Dermis blood vessel endothelial cell (primary cell): ENCODE results near the gene EPSTI1. TPM values are rescaled to one million over a fixed set of nuclear protein-coding genes. Genes with fewer than 3 reads are reported as not detected.
"Not testable (repeated sequence)": the region's sequence is repeated elsewhere in the genome, so short reads cannot be mapped to it uniquely, and the experiment has no call there.

Source experiments
- DNase-seq: peaks from one replicate; pipeline ENCODE4 v3.0.0; 2010
- total RNA-seq: library from RNA; depleted of rRNA; stranded (reverse); fragments of >200 nt; gene quantifications from 2 replicates; pipeline ENCODE4 v1.2.3, GENCODE V29; 2014

EPSTI1 gene, protein sequence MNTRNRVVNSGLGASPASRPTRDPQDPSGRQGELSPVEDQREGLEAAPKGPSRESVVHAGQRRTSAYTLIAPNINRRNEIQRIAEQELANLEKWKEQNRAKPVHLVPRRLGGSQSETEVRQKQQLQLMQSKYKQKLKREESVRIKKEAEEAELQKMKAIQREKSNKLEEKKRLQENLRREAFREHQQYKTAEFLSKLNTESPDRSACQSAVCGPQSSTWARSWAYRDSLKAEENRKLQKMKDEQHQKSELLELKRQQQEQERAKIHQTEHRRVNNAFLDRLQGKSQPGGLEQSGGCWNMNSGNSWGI
- 2.0 and 4.2 TPM in 2 replicates for total RNA-seq

DNA sequence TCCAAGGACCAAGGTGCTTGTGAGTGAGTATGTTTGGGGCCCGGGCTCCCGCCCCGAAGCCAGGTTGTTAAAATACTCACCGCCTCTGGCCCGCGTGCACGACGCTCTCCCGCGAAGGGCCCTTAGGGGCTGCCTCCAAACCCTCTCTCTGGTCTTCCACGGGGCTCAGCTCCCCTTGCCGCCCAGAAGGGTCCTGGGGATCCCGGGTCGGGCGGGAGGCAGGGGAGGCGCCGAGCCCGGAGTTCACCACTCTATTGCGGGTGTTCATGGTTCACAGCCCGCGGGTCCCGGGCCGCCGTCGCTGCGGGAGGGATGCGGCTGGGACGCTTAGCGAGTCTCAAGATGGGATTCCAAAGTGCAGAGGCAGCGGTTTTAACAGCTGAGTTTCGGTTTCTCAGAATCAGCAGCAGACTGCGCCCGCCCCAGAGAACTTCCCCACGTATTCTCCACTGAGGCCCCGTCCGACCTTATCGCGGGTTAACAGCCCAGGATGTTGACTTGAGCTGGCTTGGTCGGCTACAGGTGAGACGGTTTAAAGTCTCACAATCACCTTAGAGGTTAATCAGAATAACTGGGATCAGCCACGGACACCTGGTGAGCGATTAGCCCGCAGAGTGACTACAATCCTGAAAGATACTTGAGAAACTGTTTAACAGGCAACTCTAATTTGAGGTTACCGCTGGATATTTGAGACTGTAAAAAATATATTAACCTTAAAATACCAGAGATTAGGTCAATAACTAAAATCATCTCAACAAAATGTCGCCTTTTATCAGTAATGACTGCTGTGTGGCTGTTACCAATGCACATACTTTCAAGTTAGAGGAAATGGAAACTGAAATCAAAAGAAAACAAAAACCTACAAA is at the start of gene EPSTI1:
Gene EPSTI1, minus strand, starts transcription at position 344 of the 866 bp plus-strand sequence. Its CDS starts 76 bp downstream, at position 268.
- DNase-seq: peak; percentile 75

DNA sequence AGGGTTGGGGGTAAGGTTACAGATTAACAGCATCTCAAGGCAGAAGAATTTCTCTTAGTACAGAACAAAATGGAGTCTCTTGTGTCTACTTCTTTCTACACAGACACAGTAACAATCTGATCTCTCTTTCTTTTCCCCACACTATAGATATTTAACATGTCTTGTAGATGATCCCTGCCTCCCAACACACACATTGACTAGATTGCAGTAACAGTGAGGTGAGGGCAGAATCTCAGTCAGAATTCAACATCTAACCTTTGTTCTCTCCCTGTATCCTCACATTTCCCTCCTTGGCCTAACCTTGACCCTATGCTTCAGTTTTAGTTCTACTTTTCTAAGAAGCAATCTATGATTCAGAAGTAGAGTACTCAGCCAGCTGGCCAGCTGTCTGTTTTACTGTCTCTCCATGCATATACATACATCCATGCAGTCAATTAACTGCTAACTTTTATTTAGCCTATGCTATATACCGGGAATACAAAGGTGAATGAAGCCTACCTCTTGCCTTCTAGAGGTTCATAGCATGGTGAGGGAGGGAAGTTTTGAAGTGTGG is 49.4 kb upstream of the EPSTI1 start:
- no peak for DNase-seq

DNA sequence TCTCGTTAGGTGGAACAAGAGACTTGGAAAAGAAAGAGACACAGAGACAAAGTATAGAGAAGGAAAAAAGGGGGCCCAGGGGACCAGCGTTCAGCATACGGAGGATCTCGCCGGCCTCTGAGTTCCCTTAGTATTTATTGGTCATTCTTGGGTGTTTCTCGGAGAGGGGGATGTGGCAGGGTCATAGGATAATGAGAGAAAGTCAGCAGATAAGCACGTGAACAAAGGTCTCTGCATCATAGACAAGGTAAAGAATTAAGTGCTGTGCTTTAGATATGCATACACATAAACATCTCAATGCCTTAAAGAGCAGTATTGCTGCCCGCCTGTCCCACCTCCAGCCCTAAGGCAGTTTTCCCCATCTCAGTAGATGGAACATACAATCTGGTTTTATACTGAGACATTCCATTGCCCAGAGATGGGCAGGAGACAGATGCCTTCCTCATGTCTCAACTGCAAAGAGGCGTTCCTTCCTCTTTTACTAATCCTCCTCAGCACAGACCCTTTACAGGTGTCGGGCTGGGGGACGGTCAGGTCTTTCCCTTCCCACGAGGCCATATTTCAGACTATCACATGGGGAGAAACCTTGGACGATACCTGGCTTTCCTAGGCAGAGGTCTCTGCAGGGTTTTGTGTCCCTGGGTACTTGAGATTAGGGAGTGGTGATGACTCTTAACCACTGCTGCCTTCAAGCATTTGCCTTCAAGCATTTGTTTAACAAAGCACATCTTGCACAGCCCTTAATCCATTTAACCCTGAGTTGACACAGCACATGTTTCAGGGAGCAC is 48.7 kb upstream of the EPSTI1 start:
- DNase-seq: not testable (repeated sequence)

DNA sequence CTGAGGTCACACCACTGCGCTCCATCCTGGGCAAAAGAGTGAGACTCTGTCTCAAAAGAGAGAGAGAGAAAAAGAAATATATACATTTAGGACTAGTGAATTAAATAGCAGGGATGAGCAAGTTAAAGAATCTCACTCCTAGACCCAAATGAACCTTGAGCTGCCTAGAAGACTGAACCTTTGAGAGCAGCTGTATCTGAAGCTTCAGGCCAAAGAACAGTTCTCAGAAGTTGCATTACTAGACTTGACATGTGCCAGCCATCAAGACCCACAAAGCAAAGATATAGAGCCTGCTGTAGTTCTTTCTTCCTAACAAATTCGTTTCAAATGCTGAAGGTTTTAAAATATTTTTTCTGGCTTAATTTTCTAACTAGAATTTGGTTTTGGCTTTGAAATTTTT is 47.9 kb upstream of the EPSTI1 start:
- DNase-seq: no peak

DNA sequence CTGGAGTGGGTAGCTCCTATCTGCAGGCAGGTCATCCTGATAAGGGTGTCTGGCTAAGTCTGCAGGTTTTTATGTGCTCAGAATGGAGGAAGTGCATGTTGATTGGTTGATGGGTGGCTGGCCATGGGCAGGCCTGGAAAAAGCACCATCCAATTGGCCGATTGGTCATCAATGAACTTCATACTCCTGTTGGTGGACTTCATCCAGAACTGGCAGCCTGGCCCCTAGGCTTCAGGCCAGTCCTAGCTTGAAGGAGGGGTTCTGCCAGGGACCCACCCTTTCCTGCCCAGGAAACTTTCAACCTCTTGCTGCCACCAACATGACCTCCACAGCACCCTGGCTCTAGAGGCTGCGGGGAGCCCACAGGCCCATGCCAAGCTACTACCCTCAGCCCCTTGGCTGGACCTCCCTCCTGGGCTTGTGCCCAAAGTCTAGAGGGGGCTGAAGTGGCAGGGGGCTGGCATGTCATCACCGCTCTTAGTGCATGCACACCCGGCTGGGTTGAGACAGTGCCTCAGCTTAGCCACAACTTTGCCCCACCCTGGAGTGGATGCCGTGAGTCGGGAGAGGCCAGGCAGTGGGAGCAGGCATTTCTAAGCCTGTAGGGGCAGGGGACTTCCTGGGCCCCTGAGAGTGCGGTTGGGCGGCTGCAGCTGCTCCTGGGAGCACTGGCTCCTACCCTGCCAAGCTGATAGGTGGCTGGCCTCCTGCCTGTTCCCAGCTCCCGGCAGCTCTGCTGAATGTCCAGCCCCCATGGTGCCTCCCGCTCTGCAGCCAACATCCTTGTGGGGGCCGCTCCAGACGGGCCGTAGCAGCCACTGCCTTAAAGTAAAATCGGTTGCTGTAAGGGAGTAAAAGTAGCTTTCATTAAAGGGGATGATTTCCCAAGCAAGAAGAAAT is 44.6 kb upstream of the EPSTI1 start:
- DNase-seq: no peak

DNA sequence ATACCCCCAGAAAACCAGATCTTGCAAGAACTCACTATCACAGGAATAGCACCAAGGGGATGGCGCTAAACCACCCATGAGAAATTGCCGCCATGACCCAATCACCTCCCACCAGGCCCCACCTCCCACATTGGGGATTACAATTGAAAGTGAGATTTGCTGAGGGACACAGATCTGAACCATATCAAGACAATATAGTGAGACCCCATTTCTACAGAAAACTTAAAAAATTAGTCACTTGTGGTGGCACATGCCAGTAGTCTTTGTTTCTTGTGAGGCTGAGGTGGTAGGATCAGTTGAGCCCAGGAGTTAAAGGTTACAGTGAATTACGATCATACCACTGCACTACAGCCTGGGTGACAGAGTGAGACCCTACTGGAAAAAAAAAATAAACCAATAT is 41.0 kb upstream of the EPSTI1 start:
- no peak for DNase-seq

DNA sequence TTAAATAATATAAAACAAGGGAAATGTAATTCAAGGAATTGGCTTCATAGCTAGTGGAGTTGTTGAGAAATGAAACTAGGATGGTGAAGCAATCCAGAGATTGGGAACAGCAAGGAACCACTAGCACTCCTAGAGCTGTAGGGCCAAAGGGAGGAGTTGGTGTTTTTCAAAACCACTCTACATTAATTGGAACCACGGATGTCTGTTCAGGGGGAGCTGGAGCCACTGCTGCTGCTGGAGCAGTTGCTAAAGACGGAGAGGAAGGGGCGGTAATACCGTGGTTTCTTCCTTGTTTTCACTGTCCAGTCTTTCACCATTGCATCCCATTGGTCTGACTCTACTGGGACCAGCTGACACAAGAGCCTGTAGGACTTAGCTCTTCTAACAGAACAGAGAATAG is 39.8 kb upstream of the EPSTI1 start:
- DNase-seq: no peak

DNA sequence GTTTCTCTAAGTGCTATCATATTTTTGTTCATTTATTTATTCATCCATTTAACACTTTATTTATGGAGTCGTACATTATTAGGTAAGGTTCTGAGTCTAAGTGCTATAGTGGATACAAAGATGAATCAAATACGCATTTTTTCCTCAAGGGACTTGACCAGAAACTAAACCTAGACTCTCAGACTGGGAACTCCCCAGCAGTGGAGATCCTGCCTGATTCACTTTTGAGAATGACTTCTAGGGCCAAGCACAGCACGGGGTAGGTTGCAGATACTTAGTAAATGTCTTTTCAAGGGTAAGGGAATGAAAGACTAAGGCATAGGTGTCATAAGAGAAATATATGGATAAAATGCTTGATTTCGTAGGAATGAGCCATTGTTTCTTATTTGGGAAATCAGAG is 38.5 kb upstream of the EPSTI1 start:
- DNase-seq: no peak

DNA sequence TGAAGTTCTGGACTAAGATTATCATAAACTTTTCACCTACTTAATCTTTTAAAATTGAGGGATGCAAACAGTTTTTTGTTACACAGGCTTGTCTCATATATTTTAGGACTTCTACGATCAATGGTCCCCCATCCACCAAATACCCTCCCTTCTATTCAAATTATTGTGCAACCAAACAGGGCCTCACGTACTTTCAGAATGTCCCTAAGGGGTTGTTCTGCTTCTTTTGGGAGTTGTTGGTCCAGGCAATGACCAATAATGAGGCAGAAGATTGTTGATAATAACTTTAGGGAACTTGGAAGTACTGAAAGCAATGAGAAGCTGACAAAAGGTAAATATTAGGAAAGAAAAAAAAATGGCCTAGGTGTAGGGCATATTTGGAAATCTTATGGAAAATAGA is 34.2 kb upstream of the EPSTI1 start:
- DNase-seq: no peak

DNA sequence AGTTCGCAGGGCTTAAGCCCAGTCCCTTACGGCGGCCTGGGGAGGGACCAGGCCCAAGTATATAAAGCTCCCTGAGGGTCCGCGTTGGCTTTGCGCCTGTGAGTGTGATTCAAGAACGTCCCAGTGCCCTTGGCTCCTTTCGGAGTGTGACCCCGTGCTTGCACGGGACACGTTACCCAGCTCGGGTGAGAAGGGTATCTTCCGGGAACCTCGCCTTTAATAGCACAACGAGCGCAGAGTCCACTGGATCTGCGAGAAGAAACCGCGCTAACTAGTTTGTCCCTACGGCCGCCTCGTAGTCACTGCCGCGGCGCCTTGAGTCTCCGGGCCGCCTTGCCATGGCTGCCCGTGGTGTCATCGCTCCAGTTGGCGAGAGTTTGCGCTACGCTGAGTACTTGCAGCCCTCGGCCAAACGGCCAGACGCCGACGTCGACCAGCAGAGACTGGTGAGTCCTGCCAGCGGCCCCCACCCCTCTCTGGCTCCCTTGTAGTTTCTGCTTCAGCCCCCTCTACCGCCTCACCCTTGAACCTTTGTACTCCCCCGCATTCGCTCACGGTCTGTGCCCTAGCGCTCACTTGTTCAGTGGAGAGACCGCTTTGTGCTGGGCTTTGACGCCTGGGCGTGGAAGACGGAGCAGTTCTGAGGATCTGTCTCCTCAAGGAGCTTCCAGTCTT is 31.4 kb upstream of the EPSTI1 start, which contains the start of gene DNAJC15:
Gene DNAJC15, plus strand, starts transcription at position 298 of the 675 bp plus-strand sequence. Its CDS starts 41 bp downstream, at position 339.
- DNase-seq: peak; percentile 81

DNA sequence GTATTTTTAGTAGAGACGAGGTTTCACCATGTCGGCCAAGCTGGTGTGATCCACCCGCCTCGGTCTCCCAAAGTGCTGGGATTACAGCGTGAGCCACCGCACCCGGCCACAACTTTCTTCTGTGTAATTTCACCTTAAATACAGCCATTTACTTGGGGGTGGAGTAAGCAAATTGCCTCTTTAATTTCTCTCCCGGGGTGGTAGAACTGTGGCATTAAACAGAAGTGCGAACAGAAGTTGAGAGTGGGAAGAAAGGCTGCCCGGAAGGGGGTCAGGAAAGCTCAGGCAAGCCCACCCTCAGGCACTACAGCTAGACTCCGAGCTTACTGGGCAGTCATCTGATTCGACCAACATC is 30.9 kb upstream of the EPSTI1 start:
- DNase-seq: no peak

DNA sequence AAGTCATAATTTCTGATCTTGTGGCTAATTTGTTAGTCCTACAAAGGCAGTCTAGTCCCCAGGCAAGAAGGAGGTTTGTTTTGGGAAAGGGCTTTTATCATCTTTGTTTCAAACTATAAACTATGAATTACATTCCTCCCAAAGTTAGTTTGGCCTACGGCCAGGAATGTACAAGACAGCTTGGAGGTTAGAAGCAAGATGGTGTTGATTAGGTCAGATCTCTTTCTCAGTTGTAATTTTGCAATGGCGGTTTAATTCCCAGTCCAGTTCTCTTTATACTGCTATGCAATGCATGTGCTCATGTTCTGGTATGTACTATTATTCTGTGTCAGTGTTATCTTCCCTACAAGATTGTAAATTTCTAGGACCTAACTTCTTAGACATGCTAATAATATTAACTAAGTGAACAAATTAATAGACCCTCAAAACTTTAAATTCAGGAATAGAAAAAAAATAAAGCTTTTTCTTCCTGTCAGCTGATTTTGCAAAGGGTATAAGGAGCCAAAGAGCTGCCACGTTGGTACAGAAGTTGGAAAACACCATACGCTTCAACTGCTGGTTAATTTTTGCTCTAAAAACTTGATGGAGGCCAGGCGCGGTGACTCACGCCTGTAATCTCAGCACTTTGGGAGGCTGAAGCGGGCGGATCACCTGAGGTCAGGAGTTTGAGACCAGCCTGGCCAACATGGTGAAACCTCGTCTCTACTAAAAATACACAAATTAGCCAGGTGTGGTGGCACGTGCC is 30.1 kb upstream of the EPSTI1 start:
- no peak for DNase-seq

DNA sequence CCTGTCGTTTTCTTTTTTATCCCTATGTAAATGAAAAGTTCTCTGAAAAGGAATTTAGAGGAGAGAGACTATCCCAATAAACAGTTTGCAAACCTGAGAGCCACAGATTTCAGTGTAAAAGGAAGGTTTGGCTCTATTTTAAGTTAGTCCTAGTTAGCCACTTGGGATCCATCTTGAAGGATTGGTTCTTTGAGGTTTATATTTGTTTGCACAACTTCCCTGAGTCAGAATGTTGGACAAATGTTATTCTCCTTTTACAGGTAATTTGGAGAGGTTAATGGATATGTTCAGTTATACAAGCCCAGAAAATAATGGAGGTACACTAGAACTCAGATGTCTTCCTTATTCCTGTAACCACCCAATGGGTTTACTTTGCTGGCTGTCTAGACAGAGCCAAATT is 28.8 kb upstream of the EPSTI1 start:
- no peak for DNase-seq

DNA sequence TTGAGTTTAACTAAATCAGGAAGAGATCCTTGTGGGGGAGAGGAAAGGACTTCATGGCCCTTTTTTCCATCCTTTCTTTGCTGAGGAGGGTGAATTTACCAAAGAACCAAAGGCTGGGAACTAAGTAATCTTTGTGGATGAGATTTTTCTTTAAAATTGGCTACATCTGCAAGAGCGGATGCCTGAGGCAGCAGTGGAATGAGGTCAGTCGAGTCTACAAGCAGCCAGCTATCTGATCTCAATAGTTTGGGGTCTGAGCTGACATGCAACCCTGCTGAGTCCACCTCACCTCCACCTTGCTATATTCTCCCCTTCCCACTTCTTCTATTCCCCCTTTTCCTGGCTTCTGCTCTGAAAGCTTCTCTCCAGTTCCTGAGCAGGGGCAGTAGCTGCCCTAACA is 27.8 kb upstream of the EPSTI1 start:
- no peak for DNase-seq

DNA sequence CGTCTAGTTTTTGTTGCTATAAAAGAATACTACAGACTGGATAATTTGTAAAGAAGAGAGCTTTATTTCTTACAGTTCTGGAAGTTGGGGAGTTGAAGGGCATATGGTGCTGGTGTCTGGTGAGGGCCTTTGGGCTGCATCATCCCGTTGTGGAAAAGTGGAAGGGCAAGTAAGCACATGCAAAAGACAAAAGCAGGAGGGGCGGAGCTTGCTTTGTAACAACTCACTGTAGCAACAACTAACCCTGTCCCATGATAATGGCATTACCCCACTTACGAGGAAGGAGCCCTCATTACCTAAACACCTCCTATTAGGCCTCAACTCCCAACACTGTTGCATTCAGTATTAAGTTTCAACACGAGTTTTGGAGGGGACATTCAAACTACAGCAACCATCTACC is 24.2 kb upstream of the EPSTI1 start:
- no peak for DNase-seq

DNA sequence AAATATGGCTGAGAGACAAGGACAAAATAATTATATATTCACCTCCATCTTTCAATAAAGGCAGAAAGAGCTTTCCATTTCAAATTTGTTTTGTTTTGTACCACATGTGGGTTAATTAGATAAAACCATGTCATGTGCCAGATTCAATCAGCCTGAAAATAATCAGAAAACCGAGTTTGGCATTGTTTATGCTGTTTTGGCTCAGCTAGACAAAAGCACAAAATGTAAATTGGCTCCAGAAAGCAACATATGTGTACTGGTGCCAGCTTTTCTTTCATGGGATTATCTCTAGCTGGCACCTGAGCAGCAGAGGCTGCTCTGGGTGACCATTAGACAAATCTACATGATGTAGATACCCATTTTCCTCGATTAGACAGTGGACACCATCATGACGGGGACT is 22.1 kb upstream of the EPSTI1 start:
- DNase-seq: no peak

DNA sequence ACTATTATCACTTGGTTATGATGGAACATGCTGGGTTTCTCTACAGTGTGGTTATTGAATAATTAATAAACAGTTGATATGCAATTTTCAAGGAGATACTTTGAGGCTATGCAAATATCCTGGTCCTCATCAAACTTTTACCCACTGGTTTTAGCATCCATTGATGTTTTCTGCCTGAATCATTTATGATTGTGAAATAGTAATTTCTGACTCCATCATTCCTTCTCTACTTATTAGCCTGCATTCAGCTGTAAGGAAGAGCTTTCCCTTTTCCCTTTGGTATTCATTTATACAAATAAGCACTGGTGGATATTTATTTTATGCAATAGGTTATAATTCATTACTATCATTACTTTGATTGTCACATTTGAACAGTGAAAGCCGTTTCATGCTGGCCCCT is 17.5 kb upstream of the EPSTI1 start:
- DNase-seq: no peak

DNA sequence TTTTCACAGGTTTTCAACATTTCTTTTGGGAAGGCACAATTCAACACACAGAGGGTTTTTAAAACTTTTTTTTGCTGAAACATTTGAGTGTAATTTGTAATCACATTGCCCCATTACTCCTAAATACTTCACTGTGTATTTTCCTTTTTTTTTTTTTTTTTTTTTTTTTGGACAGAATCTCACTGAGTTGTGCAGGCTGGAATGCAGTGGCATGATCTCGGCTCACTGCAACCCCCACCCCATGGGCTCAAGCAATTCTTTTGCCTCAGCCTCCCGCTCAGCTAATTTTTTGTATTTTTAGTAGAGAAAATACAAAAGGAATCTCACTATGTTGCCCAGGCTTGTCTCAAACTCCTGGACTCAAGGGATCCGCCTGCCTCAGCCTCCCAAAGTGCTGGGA is 16.6 kb upstream of the EPSTI1 start:
- DNase-seq: no peak

DNA sequence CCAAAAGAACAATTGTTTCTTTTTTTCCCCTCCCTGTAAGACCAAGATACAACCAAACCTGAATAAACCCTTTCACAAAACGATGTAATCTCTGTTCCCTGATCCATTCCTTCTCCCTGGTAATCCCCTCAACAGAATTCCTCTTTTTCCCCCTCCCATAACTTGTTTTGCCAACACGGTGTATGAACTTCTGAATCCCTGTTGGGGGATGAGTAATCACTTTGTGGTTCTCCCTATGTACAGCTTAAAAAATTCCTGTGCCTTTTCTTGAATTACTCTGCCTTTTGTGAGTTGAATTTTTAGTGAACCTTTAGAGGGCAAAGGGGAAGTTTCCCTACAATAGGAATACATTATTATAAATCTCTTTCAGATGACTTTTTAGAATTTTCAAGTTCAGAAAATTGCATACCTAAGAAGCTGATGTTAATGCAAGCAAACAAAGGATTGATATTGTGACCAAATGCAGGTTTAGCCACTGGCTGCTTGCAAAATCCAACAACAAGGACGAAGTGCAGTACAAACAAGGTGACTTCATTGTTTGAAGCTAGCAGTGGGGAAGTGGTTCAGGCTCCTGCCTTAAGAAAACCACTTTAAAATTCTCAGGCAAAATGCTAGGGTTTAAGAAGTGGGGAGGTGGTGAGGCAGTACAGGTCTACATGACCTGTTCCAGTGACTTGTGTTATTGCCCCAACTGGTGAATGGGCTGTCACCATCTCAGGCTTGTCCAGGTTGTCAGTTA is 15.0 kb upstream of the EPSTI1 start:
- DNase-seq: no peak
